Astrocyte of the cerebellum (primary cell): ENCODE results near the gene FAM107B.

Experiments used
- DNase-seq: peaks from one replicate; pipeline ENCODE4 v3.0.0-alpha.2; 2011; ENCODE audit warnings: low read depth
- H3K4me3 ChIP-seq: 2 replicates; pipeline ENCODE4 v1.5.1; 2011; ENCODE audit warnings: mild to moderate bottlenecking, low read depth, low read length, moderate library complexity
- in situ Hi-C: cut with HindIII; loops from 2 replicates; pipeline ENCODE4 v1.10.0; 2017; ENCODE audit warnings: low sequenced_read_pairs
- TF ChIP-seq, protein P1 (sequence below): IDR thresholded peaks from 2 replicates; pipeline ENCODE4 v1.5.1; 2012; ENCODE audit warnings: low read length, low read depth, moderate library complexity, mild to moderate bottlenecking; ENCODE audit errors: missing control alignments

The FAM107B gene

DNA sequence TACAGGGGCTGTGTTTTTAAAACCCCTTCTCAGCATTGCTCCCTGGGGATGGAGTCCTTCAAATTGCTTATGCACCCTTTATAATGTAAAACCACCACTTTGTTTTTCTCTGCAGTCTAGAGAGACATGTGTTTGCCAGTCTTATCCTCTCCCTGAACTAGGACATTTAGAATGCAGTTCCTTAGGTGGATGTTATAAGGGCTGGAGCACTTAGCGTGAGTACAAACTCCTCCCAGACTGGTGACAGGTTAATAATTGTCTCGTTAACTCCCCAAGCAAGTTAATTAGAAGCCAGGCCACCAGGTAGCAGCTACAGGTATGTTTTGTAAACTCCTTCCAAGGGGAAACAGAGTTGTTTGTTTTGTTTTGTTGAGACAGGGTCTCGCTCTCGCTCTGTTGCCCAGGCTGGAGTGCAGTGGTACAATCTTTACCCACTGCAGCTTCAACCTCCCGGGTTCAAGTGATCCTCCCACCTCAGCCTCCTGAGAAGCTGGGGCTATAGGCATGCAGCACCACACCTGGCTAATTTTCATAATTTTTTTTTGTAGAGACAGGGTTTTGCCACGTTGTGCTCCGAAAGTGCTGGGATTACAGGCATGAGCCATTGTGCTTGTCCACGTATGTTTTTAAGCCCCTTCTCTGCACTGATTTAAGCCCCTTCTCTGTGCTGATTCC lies 100.2 kb downstream of the FAM107B start:
- no peak overlapping the region for H3K4me3 ChIP-seq
- in situ Hi-C loops: no loop called here
- DNase-seq: no peak
- TF ChIP-seq, protein P1, sequence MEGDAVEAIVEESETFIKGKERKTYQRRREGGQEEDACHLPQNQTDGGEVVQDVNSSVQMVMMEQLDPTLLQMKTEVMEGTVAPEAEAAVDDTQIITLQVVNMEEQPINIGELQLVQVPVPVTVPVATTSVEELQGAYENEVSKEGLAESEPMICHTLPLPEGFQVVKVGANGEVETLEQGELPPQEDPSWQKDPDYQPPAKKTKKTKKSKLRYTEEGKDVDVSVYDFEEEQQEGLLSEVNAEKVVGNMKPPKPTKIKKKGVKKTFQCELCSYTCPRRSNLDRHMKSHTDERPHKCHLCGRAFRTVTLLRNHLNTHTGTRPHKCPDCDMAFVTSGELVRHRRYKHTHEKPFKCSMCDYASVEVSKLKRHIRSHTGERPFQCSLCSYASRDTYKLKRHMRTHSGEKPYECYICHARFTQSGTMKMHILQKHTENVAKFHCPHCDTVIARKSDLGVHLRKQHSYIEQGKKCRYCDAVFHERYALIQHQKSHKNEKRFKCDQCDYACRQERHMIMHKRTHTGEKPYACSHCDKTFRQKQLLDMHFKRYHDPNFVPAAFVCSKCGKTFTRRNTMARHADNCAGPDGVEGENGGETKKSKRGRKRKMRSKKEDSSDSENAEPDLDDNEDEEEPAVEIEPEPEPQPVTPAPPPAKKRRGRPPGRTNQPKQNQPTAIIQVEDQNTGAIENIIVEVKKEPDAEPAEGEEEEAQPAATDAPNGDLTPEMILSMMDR: no peak

DNA sequence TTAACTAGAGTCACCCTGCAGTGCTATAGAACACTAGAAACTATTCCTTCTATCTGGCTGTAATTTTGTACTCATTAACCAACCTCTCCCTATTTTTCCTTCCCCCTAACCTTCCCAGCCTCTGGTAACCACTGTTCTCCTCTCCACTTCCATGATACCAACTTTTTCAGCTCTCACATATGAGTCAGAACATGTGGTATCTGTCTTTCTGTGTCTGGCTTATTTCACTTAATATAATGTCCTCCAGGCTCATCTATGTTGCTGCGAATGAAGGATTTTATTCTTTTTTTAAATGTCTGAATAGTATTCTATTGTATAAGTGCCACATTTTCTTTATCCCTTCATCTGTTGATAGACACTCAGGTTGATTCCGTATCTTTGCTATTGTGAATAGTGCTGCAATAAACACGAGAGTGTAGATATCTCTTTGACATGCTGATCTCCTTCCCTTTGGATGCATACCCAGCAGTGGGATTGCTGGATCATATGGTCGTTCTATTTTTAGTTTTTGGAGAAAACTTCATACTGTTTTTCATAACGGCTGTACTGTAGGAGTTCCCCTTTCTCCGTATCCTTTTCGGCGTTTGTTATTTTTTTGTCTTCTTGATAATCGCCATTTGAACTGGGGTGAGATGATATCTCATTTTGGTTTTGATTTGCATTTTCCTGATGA lies 101.4 kb downstream of the FAM107B start:
- no peak overlapping the region for H3K4me3 ChIP-seq
- no peak for DNase-seq
- TF ChIP-seq, protein P1: no peak
- in situ Hi-C loops: no loop called here

DNA sequence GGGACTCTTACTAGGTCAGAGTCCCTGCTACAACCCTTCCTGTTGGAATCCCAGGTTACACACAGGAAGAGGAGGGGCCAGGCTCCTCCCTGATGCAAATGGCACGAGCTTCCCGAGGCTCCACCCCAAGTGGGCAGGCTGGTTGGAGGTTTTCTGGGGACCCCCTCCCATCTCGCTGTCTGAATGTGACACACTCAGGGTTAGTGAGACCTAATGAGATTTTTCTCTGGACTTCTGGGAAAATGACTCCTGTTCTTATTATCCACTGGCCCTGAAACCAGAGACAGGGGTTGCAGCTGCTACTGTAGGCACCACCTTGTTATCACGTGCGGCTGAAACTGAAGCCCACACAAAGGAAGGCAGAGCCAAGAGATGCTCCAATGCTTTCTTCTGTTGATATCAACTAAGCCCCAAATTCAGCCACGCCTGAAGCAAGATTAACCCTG lies 103.3 kb downstream of the FAM107B start:
- no peak for DNase-seq
- in situ Hi-C loops: no loop called here
- TF ChIP-seq, protein P1: no peak
- H3K4me3 ChIP-seq: no peak overlapping the region

DNA sequence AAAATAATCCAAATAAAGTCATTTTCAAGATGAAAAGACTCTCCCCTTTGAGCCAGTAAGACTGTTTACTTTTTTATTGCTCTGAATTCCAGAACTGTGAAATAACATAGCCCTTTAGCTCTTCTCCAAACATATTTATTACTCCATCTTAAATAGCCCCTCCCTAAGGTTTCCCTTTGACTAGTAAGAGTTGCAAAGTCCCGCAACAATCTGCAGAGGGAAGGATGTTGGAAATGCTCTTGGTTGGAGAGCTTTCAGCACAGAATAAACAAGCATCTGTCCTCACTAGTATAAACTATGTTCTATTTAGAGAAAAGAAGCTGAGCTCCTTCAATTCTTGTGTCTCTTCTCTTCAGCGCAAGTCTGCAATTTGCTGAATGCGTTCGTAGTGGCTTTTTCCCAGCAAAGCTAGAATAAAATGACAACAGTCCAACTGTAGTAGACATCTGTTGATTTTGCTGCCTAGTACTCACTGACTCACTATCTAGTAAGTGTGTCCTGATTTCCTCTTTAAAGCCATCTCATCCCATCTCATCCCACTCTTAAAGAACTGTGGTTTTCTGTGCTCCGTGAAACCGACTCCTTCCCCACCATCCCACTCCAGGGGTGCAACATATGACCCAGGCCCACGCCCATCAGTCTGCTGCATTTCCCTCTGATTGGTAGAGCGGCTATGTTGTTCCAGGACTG lies 104.0 kb downstream of the FAM107B start:
- no peak overlapping the region for H3K4me3 ChIP-seq
- TF ChIP-seq, protein P1: no peak
- in situ Hi-C loops: no loop called here
- DNase-seq: no peak

DNA sequence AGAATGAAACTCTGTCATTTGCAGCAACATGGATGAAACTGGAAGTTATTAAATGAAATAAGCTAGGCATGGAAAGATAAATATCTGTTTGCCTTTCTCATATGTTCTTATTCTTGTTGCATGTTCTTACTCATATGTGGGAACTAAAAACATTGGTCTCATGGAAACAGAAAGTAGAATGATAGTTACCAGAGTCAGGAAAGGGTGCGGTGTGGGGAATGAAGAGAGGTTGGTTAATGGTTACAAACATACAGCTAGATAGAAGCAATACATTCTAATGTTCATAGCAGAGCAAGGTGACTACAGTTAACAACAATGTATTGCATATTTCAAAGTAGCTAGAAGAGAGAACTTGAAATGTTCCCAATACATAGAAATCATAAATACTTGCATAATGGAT lies 105.1 kb downstream of the FAM107B start:
- TF ChIP-seq, protein P1: no peak
- in situ Hi-C loops: no loop called here
- no peak for DNase-seq
- H3K4me3 ChIP-seq: no peak overlapping the region

DNA sequence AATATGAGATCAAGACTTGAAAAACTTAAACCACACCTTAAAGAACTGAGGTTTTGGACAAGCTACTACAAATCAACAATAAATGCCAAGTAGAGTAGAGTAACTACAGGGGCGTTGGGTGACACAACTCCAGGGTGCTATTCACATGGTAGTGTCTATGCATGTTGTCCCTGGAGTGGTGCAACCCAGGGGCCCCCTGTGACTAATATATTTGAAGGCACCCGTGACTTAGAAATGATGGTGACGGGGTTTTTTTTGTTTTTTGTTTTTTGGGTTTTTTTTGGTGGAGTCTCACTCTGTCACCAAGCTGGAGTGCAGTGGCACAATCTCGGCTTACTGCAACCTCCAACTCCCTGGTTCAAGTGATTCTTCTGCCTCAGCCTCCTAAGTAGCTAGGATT lies 106.9 kb downstream of the FAM107B start:
- TF ChIP-seq, protein P1: no peak
- no peak overlapping the region for H3K4me3 ChIP-seq
- in situ Hi-C loops: no loop called here
- no peak for DNase-seq
